Measurements from ENCODE around the gene SMIM22.

The SMIM22 gene

GRCh38 chr16:4785758-4786433 is 9.3 kb upstream of the SMIM22 start:
- Histone ChIP-seq H4K20me1 (ENCODE audit: insufficient read depth) (no peaks in the 10 kb centered on the region), H3K4me3 (IDR thresholded peaks at IDR 0.05; ENCODE audit: insufficient read depth, low read depth, low read length) (no peak overlapping the region), H2AFZ (ENCODE audit: low read depth) (no peak overlapping the region), H3K9ac (no peak overlapping the region), H3K27ac (no peak overlapping the region), H3K36me3 (ENCODE audit: insufficient read depth) (no peaks in the 10 kb centered on the region), H3K4me1 (ENCODE audit: low read depth, poor library complexity, severe bottlenecking) (no peaks in the 10 kb centered on the region), H3K79me2 (ENCODE audit: insufficient read depth, low read depth) (no peaks in the 10 kb centered on the region), H3K4me2 (no peak overlapping the region), H3K27me3 (ENCODE audit: insufficient read depth, low read depth) (no peaks in the 10 kb centered on the region)
- TF ChIP-seq CTCF (conservative IDR thresholded peaks at IDR 0.05; ENCODE audit: low read depth, low read length): no peak

GRCh38 chr16:4787068-4787467 is 8.1 kb upstream of the SMIM22 start:
- no peak overlapping the region for H3K27ac ChIP-seq
- no peaks in the 10 kb centered on the region for H3K27me3 ChIP-seq (ENCODE audit: insufficient read depth, low read depth)
- H3K4me2 ChIP-seq: no peak overlapping the region

GRCh38 chr16:4787627-4788482 is 7.3 kb upstream of the SMIM22 start, which contains the start of gene SEPTIN12:
Gene SEPTIN12 (minus strand): TSS chr16:4788345. CDS start chr16:4787645, 700 bp downstream.
- H3K4me2 ChIP-seq: no peak within 1 kb of the TSS
- H3K4me3 ChIP-seq (IDR thresholded peaks at IDR 0.05; ENCODE audit: insufficient read depth, low read depth, low read length): no peak within 1 kb of the TSS
- no peaks in the 10 kb centered on the region for H3K79me2 ChIP-seq (ENCODE audit: insufficient read depth, low read depth)
- H3K4me1 ChIP-seq (ENCODE audit: low read depth, poor library complexity, severe bottlenecking): no peaks in the 10 kb centered on the region
- H2AFZ ChIP-seq (ENCODE audit: low read depth): no peak within 1 kb of the TSS
- H3K27ac ChIP-seq: no peak within 1 kb of the TSS
- no peaks in the 10 kb centered on the region for H3K36me3 ChIP-seq (ENCODE audit: insufficient read depth)
- no peak within 1 kb of the TSS for H3K9ac ChIP-seq
- no peaks in the 10 kb centered on the region for H3K27me3 ChIP-seq (ENCODE audit: insufficient read depth, low read depth)
- TF ChIP-seq CTCF (conservative IDR thresholded peaks at IDR 0.05; ENCODE audit: low read depth, low read length): no peak
- H4K20me1 ChIP-seq (ENCODE audit: insufficient read depth): no peaks in the 10 kb centered on the region

More at GRCh38 chr16:4787068-4787467, 8.1 kb upstream of the SMIM22 start:
- H4K20me1 ChIP-seq (ENCODE audit: insufficient read depth): no peaks in the 10 kb centered on the region
- H3K4me3 ChIP-seq (IDR thresholded peaks at IDR 0.05; ENCODE audit: insufficient read depth, low read depth, low read length): no peak overlapping the region
- no peaks in the 10 kb centered on the region for H3K79me2 ChIP-seq (ENCODE audit: insufficient read depth, low read depth)
- no peaks in the 10 kb centered on the region for H3K36me3 ChIP-seq (ENCODE audit: insufficient read depth)
- no peaks in the 10 kb centered on the region for H3K4me1 ChIP-seq (ENCODE audit: low read depth, poor library complexity, severe bottlenecking)
- TF ChIP-seq CTCF (conservative IDR thresholded peaks at IDR 0.05; ENCODE audit: low read depth, low read length): no peak
- H3K9ac ChIP-seq: no peak overlapping the region
- H2AFZ ChIP-seq (ENCODE audit: low read depth): no peak overlapping the region

- H3K9ac ChIP-seq: no peak overlapping the region
- no peaks in the 10 kb centered on the region for H3K79me2 ChIP-seq (ENCODE audit: insufficient read depth, low read depth)
- no peak overlapping the region for H3K27ac ChIP-seq
- TF ChIP-seq CTCF (conservative IDR thresholded peaks at IDR 0.05; ENCODE audit: low read depth, low read length): no peak
- H3K4me2 ChIP-seq: no peak overlapping the region
- H2AFZ ChIP-seq (ENCODE audit: low read depth): no peak overlapping the region
- H3K4me3 ChIP-seq (IDR thresholded peaks at IDR 0.05; ENCODE audit: insufficient read depth, low read depth, low read length): no peak overlapping the region
- no peaks in the 10 kb centered on the region for H3K4me1 ChIP-seq (ENCODE audit: low read depth, poor library complexity, severe bottlenecking)
- H3K36me3 ChIP-seq (ENCODE audit: insufficient read depth): no peaks in the 10 kb centered on the region
- H4K20me1 ChIP-seq (ENCODE audit: insufficient read depth): no peaks in the 10 kb centered on the region
- no peaks in the 10 kb centered on the region for H3K27me3 ChIP-seq (ENCODE audit: insufficient read depth, low read depth)
Observed at GRCh38 chr16:4788489-4788889, 6.7 kb upstream of the SMIM22 start.
